Esophagus mucosa (tissue), 1 donor: Measurements from ENCODE around the gene SLC41A1. TPM values are rescaled to one million over a fixed set of nuclear protein-coding genes. Genes with fewer than 3 reads are reported as not detected.
A peak's percentile ranks its signal among the peaks of the same experiment; 100 is the strongest.

ENCODE experiments used
- ATAC-seq: fragments of 200-7000 bp; cut with Tn5 transposase; one replicate; pipeline ENCODE4 v1.9.1; 2020
- total RNA-seq: library from RNA; stranded (reverse); gene quantifications from one replicate; pipeline ENCODE4 v1.2.4, GENCODE V29; 2023
- donor health status: DM: yes; HTN: yes; CAD: no.

SLC41A1 gene
- total RNA-seq, 1 donor from 2014 or later, result 7.2 TPM

DNA sequence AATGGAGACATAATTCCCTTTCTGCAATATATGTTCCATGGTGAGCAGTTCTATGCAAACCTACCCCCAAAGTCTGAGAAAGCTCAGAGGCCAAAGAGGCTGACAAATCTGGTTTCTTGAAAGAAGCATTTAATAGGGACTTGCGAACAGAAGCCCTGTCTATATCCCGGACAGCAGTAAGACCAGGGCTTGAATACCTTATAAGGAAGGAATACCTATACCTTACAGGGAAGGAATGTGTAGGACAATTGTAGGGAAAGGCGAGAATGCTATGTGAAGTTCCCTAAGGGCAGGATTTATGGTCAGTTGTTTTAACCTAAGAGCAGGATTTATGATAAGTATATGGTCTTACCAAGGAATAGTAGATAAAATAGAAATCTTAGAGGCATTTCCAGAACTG, 5.0 kb upstream of the SLC41A1 start:
- no peak for ATAC-seq

DNA sequence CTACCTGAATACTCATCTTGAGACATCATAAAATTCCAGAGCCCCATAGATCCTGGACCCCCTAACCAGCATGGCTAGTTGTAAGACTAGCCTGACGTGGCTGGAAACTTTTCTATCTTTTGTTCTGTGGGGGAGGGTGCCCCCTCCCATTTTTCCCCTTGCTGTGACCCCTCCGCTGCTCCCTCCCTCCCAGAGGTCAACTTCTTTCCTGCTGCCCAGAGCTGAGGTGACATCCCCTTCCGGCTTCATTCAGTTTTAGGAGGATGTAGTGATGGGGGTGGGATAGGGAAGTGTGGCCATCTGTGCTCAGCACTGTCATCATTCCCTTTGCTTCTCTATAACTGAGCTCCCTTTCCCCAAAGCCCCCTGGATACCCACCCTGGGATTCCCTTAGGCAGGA, 4.4 kb upstream of the SLC41A1 start:
- no peak for ATAC-seq

DNA sequence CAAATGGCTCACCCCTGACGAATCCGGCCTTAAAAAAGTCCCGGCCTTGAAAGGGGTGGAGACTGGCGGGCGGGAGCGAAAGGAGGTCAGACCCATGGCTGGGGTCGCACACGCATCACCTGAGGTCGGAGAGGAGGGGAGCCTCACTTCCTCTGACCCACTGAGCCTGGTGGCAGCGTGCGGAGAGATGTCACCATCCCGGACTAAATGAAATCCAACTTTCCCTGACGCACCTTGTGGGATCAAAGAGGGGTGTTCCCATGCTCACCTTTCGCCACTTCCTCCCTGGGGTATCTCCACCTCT, 709 bp upstream of the SLC41A1 start:
- ATAC-seq, result no peak

DNA sequence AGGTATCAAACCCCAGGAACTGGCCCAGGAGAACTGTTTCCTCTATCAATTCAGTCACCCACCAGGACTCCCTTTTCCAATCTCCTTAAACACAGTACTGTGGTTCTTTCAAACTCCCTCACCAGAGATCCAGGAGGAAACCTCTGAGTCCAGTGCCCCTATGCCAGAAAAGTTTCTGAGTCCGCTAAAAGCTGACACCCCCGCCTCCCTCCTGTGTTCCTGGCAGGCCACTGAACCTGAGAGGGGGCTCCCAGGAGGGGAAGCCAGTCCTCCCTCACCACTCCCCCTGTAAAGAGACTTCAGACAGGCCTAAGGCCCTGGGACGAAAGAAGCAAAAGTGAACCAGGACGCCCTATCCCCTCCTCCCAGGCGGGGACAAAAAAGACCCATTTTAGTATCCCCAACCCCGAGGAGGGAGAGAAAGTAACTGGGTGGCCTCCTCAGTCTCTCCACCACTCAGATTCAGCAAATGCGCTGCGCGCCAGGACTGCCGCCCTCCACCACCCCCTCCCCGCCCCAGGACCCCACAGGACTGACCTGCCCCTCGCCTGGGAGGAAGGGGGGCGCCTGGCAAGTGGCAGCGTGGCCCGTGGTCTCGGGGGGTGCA, 624 bp downstream of the SLC41A1 start:
- peak; percentile 1 for ATAC-seq

DNA sequence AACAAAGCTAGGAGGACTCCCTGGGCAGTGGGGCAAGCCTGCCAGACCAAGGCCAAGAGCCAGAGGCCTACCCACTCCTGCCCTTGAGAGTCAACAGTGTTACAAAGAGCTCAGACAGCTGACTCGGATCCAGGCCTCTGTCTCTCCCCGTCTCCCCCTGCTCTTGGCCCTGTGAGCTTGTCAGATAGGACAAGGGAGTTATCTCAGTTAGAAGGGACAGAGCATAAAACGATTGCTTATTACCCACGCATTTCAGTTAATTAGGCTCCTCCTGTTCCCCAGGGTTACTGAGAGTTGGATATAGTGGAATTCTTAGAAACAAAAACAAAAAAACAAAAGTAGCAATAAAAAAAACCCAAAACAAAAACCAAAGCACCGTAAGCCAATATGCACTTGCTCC, 1.3 kb downstream of the SLC41A1 start:
- ATAC-seq, result no peak

DNA sequence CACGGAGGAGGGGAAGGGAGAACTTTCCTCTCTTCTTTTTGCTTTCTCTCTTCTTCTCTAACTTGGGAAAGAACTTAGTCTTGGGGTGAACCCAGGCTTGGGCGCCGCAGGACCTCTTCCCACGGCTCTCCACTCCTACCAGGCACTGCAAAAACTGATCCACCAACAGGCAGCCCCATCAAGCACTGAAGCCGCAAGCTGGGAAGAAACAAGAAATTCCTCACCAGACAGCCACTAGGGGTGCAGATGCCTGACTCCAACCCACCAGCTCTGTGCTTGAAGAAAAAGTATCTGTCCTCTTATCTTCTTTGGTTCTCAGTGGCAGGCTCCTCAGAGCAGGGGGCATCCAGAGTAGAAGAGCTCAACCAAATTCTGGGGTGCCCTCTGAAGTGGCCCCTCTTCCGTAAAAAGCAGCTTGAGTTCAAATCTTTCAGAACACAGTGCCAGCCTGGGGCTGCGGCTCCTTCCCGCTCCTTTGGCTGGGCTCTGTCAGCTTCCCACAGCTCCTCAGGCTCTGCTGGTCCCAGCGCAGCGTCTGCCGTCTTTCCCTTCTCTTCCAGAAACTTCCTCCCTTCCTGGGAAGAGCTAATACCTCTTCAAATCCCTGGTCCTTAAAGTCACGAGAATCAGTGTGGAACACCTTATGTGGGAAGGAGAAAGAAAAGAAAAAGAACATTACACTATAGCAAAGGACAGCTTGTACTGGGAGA, 2.4 kb downstream of the SLC41A1 start:
- ATAC-seq, result no peak

DNA sequence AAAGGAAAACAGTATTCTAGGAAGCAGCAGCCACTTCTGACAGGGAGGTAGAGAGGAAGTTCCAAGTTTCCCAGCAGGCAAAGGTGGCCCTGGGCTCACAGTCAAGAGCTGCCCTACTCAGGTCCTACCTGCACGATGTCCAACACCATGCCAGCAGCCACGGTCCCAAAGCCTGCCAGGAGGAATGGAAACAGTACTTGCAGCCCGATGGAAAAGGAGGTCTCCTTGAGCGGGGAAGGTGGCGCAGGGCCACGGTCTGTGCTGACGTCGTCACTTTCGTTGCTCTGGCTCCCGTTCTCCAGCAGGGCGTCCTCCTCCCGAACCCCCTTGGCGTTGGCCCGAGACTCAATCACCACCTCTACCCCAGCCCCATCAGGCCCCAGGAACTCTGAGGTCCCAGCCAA, 3.1 kb downstream of the SLC41A1 start:
- ATAC-seq, result no peak

DNA sequence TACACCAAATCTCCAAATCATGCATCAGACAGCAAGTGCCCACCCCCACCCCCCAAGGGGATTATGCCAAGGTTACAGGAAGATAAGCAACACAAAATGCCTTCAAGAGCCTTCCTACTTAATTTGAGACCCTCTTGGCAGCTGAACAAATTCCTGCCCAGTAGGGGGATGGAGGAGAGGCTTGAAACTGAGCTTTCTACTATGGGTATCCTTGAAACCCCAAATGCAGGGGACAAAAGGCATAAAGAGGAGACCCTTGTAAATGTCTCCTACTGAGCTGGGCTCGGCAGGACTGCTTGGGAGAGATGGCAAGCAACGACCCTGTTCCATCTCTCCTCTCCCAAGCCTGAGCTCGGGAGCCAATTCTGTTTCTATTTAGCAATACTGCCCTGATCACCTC, 3.5 kb downstream of the SLC41A1 start:
- ATAC-seq, result no peak

DNA sequence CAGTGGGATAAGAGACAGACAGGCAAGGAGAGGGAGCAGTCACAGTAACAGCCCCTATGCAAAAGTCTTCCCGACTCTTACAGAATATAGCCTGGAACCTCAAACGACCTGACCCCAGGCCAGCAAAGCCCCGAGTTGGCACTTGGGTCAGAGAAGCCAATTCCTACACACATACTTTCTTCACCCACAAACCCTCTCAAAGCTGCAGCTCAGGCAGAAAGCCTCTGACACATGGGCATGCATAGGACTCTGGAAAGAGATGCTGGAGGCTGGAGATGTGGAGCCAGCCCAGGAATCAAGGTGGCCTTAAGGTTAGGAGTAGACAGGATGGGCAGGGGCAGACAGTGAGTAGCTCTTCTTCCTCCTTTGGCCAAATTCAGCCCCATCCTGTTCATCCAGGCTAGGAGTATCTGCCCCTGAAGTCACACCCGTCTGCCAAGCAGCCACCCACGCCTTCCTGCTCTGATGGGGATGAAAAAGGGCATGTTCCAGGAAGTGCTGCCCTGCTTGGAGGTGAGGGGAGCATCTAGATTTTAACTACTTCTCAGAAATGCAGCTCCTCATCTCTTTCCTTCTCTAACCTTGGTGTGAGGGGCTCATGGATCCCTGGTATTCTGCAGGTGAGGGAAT, 7.8 kb downstream of the SLC41A1 start:
- peak; percentile 74 for ATAC-seq

DNA sequence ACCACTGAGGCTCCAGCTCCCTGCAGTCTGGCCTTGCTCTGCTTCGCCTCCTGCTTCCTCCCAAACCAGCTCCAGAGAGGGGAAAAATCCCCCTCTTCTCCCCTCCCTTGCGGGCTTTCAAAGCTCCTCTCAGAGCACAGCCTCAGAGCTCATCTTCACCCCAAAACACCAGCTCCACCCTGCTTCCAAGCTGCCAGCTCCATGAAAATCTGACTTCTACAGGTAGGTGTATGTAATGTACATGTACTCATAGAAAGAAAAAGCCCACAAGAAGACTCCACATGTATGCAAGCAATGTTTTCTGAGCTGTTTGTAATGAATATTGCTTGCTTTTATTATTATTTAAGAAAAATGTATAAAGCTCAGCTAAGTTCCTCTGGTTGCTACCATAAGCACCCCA, 8.4 kb downstream of the SLC41A1 start:
- ATAC-seq, result no peak

DNA sequence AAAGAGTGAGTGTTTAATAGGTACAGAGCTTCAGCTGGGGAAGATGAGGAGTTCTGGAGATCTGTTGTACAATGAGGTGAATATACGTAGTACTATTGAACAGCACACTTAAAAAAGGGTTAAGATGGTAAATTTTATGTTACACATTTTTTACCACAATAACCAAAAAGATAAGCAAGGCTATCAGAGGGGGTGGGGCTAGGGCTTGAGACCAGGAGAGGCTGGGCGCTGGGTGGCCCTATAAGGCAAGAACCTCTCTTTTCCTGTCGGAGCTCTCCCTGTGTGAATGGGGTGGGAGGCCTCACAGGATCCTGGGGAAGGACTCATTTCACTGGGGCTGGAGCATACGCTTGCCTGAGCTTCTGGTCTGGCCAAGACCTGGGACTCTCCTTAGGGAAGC, 9.0 kb downstream of the SLC41A1 start:
- no peak for ATAC-seq

DNA sequence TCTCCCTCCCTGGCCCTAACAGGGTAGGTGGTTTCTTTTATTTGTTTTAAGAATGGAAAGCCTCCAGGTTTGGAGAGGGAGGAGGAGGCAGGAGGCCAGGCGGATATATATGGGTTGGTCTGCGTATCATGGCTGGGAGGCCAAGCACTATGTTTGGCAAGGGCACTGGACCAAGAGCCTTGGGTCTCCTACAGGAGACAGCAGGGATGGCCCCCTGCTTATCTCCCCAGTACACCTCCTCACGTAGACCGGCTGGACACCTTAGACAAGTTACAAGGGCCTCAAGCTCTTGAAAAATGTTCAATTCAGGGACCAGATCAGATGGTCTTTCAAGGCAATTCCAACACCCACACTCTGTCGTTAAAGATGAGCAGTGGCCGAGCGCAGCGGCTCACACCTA, 10.9 kb downstream of the SLC41A1 start:
- ATAC-seq, result no peak

DNA sequence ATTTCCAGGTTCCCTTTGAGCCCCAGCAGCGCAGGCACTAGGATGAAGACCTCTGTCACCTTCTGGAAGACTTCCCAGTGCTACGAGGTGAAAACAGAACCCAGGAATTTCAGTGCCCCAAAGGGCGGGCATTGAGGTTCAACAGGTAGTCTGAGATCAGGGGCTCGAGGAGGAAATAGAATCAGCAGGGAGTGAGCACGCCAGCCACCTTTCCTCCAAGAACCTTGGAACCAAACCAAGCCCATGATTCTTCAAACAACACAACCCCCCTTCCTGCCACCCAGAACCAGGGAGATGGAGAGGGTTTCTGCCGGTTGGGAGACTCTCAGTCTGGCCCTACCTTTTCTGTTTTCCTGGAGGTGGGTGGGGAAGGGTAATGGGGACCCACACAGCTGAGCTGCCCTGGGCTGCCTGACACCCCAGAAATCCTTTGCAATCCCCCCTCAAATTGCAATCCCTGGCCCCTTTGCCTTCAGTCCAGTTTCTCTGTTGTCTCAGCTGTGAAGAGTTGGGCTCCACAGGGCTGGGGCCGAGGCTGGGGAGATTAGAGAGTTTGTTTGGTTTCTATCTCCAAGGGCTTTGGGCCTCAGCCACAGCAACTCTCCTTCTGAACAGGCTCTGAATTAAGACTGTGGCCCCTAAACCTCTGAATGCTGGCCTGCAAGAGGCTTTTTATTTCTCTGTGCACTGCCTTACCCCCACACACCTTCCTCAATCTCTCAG, 11.9 kb downstream of the SLC41A1 start:
- ATAC-seq, result no peak

DNA sequence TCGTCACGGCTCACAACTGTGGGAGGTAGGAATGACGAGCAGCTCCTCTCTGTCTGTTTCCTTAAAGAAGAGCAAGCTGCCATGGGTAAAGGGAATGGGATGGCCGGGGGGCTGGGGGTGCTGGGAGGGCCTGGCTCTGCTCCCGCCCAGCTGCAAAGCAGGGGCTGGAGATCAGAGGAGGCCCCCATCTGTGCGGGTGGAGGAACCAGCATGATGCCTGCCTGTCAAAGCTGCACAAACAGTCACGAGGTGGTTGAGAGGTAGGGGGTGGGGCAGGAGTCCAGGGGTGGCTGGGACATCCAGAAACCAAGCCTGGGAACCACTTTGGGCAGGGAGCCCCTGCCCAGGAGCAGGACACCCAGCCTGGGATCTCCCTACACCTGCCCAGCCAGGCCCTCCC, 12.6 kb downstream of the SLC41A1 start:
- ATAC-seq, result no peak

DNA sequence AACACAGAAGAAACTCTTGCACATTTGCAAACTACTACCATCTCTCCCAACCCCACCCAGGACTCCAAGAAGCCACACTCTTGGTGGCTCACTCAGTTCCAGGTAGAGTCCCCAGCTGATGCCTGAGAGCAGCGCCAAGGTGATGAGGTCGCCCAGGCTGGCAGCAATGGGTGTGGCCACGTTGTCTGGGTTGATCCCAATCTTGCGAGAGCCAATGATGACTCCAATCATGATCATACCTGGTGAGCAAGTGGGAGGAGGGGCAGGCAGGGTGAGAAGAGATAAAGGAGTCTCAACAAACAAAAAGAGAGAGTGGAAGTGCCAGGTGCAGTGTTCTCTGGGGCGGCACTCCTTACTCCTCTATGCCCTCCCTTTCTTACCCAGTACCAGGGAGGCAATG, 14.4 kb downstream of the SLC41A1 start:
- peak; percentile 89 for ATAC-seq

DNA sequence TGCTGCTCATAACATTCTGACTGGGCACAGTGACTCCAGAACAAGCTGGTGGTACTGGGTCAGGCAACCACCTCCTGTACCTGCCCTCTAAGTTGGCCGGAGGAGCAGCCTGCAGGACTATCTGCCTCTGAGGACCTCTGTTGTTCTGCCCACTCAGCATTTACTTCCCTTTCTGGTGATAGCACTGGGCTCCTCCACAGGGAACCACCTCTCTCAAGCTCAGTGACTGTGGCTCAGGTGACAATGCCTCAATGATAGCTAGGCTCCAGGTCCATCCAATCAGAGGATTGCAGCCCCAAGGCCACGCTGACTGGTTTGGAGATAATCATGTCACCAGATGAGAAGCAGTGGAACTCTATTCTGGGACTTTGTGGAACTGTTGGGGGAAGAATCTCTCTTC, 15.8 kb downstream of the SLC41A1 start:
- ATAC-seq, result no peak

DNA sequence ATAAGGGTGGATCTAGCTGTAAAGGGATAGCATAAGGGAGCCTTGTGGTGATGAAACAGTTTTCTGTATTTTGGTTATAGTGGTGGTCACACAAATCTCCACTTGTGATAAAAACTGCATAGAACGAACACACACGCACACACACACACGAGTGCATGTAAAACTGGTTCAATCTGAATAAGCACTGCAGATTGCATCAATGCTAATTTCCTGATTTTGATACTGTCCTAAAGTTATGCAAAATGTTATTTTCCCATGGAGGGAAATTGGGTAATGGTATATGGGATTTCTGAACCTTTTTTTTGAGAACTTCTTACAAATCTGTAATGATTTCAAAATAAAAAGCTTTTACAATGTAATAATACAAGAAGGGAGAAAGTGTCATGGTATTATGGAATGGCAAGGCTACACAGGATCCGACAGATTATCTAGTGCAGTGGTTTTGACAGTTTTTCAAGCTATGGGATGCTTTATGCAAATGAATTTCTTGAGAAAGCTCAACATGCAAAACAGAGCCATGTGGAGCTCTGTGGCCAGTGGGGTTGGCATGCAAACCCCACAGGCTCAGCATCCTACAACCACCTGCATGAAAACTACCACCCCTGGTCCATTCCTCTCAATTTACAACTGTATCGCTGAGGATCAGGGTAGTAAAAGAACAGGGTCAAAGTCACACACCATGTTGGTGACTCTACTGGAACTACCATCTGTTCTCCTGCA, 18.8 kb downstream of the SLC41A1 start:
- ATAC-seq, result no peak

DNA sequence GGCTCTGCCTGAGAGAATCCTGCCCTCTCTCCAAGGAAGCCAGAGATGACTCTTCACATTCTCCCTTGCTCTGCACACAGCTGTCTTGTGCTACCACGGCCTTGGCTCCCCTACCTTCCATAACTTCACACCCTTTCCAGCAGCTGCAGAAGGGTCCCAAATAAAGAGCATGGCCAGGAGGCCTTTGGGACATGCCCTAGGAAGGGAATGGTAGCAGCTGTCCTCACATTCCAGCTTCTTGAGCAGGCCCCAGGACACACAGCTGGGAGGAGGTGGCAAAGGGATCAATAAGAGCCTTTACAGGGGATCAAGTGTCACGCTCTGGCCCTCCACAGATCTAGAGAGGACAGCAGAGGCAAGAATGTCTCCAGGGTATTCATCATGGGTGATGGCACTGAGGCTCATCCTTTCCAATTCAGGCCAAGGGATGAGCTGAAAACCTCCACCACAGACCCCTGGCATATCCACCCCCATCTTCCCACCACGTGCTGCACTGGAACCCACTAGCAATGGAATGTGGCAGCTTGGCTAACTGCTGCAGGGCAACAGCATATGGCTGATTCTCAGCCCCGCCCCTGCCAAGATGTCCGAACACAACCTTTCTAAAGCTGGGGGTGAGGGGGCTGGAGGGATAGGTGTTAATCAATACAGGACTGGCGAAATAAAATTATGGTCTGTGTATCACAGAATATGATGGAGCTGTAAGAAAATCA, 19.9 kb downstream of the SLC41A1 start:
- no peak for ATAC-seq

DNA sequence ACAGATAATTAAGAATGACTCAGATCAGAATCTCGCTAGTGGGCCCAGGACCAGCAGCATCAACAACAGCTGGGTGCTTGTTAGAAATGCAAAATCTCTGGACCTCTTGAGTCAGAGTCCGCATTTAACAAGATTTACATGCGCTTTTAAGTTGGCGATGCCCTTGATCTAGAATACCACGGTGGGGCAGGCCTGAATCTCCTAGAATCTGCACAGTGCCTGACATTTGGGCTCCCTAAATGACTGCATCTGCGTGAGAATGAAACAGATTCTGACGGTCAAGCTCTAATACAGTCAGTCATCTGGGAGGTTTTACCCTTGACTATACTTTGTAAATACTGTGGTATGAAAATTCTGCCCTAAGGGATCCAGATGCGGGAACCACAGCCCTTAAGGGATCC, 20.5 kb downstream of the SLC41A1 start:
- ATAC-seq, result no peak

DNA sequence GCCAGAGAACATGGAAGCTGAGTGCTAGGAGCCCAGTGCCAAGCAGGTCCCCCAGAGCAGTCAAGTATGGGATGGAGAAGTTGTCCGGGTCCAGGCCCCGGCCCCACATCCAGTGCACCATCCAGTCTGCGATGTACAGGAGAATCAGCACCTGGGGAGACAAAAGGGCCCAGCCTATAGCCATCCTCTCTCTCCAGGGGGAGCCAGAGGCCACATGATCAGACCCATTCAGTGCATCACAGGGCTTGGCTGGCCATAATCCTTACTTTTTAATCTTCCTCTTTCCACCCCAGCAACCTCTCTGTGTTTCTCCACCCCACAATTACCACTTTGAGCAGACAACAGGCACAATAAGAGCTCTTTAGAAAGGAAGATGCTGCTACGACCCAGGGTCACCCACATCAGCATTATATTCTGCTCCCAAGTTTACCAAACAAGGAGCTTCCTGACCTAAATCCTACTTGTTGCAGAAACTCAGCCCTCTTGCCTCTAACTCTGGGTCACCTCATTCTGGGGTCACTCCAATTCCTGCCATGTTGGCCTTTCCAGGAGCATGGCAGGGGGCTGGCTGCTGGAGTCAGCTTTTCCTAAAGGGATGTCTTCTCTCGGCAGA, 21.3 kb downstream of the SLC41A1 start:
- ATAC-seq, result peak; percentile 89

DNA sequence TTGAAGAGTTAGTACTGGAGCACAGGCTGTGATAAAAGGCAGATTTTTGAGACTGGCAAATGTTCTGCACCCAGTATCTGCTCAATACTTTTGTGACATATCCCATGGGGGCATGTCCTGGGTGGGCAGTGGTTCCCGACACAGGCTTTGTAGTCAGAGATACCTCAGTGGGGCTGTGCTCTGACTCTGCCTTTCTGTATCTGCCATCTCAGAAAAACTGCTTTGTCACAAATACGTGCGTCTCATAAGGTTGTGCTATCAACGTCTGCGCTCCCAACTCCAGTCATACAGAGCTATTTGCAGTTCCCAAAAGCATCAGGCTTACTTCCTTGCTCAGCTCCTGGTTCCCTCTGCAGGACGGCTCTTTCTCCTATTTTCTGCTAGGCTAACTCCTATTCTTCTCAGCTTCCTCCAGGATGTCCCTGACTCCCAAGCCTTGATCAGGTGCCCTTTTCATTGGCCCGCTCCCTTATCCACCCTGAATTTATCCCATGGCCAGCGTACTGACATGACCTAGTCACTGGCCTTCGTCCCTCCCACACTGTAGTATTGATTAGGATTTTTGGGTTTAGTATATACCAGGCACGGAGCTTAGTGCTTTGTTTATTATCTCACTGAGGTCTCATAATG, 25.6 kb downstream of the SLC41A1 start:
- ATAC-seq, result no peak

DNA sequence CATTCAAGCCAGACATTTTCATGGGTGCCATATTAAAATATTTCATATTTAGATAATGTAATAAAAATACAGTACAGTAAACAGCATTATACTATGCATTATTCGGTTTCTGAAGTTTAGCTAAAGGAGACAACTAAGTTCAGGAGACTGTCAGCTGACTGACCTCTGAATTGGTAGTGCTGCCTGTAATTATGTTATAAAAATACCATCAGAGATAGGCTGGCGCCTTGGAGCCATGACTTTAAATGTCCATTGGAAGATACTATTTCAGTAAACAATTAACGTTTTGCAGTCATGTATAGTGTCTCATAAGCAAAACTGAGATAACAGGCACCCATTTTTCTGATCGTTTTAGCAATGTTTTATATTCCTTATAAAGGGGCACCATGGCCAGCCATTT, 26.4 kb downstream of the SLC41A1 start:
- no peak for ATAC-seq
